Omental fat pad (tissue), 4 donors: ENCODE results near the gene CLMN. TPM values are rescaled to one million over a fixed set of nuclear protein-coding genes. Genes with fewer than 3 reads are reported as not detected.
A peak's percentile ranks its signal among the peaks of the same experiment; 100 is the strongest.

ENCODE experiments used
- ATAC-seq: fragments of 150-250 bp; one replicate; pipeline ENCODE4 v1.9.1; 2016; ENCODE audit warnings: mild to moderate bottlenecking, moderate library complexity; ENCODE audit not compliant: low FRiP score
- DNase-seq: peaks from one replicate; pipeline ENCODE4 v3.0.0-alpha.2; 2019; ENCODE audit warnings: low spot score
- total RNA-seq, 4 donors: library from RNA; depleted of rRNA; stranded (reverse); fragments of >200 nt; gene quantifications; one replicate each; pipeline ENCODE4 v1.1.0, GENCODE V29; 2016
- TF ChIP-seq, protein P1 (sequence below), 3 donors: fragments of 450-650 bp; IDR thresholded peaks; one replicate each; pipeline ENCODE4 v1.5.1; 2016 to 2017; ENCODE audit warnings: antibody characterized with exemption in 3 of 3, mild to moderate bottlenecking in 3 of 3, moderate library complexity in 2 of 3

Gene CLMN
- total RNA-seq, 4 donors from 2014 or later: 25.1 to 41.9 (median 32.9) TPM

- no peak for ATAC-seq
- no peak for DNase-seq
- TF ChIP-seq, protein P1, sequence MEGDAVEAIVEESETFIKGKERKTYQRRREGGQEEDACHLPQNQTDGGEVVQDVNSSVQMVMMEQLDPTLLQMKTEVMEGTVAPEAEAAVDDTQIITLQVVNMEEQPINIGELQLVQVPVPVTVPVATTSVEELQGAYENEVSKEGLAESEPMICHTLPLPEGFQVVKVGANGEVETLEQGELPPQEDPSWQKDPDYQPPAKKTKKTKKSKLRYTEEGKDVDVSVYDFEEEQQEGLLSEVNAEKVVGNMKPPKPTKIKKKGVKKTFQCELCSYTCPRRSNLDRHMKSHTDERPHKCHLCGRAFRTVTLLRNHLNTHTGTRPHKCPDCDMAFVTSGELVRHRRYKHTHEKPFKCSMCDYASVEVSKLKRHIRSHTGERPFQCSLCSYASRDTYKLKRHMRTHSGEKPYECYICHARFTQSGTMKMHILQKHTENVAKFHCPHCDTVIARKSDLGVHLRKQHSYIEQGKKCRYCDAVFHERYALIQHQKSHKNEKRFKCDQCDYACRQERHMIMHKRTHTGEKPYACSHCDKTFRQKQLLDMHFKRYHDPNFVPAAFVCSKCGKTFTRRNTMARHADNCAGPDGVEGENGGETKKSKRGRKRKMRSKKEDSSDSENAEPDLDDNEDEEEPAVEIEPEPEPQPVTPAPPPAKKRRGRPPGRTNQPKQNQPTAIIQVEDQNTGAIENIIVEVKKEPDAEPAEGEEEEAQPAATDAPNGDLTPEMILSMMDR (IDR thresholded peaks at IDR 0.05): no peak
Observed at GRCh38 chr14:95258754-95259593, 60.7 kb downstream of the CLMN start.

GRCh38 chr14:95258156-95258555 is 61.6 kb downstream of the CLMN start:
- DNase-seq (no peak), ATAC-seq (no peak)
- TF ChIP-seq, protein P1 (IDR thresholded peaks at IDR 0.05): no peak

DNA sequence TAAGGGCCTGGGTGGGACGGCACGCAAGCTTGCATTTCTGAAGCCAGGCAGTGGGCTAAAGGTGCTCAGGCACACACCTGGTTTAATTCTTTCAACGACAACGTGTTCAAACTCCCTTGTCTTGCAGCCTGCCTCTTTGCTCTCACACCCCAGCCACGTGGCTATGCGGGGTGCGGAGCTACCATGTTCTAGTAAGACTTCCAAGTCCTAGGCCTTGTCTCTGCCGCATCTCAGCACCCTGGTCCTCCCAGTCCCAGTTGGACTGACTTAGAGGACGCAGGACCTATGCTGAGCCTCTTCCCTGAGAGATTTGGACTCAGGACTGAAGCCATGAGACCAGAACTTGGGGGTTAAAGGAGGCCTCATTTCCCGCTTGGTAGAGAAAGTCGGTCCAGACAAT is 62.2 kb downstream of the CLMN start:
- no peak for DNase-seq
- no peak for ATAC-seq
- TF ChIP-seq, protein P1 (IDR thresholded peaks at IDR 0.05): no peak

GRCh38 chr14:95256776-95257060 is 63.0 kb downstream of the CLMN start:
- DNase-seq: no peak
- ATAC-seq: no peak

GRCh38 chr14:95256002-95256775 is 63.5 kb downstream of the CLMN start:
- no peak for DNase-seq
- TF ChIP-seq, protein P1 (IDR thresholded peaks at IDR 0.05): no peak
- no peak for ATAC-seq

More at GRCh38 chr14:95256776-95257060, 63.0 kb downstream of the CLMN start:
- TF ChIP-seq, protein P1 (IDR thresholded peaks at IDR 0.05): no peak

- TF ChIP-seq, protein P1 (IDR thresholded peaks at IDR 0.05): no peak
- peak; percentile 63 for ATAC-seq
- no peak for DNase-seq
Observed at GRCh38 chr14:95255487-95255886, 64.2 kb downstream of the CLMN start.
